GM18517 (cell line): Measurements from ENCODE around the gene NUDT12.

Experiments
- ATAC-seq: cut with Tn5 transposase; IDR thresholded peaks from one replicate; pipeline ENCODE4 v1.9.1; 2021; ENCODE audit warnings: mild to moderate bottlenecking, moderate library complexity; ENCODE audit not compliant: unreplicated experiment

NUDT12 gene

DNA sequence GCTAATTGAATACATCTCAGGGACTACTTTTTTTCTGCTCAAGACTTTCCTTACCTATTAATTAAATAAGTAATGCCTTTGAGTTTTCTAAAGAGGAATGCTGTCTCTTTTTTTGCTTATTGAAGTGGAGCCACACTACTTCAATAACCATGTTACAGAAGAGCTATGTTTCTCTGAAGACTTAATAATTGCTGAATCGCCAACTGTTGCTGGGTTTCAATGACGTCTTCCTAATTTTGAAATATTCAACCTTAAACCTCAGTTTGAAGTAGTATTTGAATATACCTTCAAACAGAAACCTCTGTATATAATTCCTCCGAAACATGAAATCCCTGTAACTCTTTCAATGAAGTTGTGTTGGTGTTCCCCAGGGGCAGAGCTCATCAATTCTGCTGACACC is 21.0 kb downstream of the NUDT12 start:
- no peak for ATAC-seq

DNA sequence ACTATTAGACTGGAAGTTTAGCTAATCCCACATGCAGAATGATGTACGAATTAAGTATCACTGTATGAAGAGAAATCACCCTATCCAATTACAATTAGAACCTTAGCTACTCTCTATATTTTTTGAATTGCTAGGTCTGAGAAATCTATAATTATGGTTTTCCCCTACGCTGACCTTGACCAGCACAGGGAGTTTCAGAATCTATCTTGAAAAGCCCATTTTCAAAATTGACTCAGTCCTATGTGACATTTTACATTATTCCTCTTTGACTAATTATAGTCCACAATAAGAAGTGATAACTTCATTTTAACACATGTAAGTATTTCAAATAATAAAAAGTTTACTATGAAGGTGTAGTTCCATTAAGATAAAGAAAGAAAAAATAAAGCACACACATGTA is 21.5 kb downstream of the NUDT12 start:
- no peak for ATAC-seq

DNA sequence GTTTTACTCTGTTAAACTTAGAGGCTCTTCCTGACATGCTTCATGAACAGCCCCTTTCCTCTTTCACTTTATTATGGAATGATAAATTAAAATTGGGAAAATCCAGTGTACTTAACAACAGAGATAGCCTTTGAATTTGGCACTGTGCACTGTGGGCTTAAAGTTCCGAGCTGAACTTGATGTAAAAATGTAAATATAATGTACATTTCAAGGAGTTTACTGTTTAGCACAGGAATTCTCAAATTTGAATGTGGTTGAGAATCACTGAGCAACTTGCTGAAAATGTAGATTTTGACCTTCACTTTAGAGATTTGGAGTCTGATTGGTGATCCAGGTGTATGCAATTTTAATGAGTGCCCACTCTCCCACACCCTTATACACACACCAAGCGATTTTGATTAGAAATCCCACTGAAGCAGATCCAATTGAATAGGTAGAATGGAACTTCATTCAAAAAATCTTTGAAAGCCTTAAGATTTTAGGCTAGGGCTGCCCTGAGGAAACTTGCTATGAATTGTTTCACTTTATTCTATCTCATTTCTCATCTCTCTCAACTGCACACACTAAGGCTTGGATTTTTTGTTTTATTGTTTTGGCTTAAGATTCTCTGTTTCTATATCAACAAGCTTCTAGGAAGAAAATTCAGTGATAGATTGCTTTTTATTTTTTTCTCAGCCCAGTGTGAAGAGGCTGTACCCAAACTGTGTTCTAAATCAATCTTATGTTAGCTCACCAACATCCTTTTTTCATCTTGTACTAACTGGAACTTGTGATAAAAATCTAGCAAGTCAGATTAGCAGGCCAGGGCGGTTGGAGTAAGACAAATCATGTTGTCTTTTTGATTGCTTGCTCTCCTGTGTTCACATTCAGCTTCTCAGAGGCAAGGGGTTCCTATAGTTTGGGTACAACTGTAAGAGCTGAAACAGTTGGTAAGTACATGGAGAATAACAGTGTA is 22.9 kb downstream of the NUDT12 start:
- ATAC-seq = no peak

DNA sequence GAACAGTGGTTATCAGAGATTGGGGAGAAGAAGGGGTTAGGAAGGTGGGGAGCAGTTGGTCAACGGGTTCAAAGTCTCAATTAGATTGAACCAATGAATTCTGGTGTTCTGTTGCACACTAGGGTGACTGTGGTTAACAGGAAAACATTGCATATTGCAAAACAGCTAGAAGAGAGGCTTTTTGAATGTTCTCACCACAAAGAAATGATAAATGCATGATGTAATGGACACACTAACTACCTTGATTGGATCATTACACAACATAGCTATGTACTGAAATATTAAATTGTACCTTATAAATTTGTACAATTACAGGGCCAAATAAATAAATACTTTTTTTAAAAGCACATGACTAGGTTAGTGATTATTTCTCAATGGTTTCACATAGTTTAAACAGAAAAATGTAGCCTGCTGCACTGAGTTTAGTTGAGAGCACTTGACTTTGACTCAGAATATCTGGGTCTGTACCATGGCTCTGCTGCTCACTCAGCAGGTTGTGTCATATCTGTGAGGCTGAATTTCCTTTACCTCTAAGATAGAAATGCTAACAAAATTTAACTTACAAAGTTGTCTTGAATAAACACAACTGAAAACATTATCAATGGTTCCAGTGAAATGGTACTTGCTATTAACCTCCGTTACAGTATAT is 30.4 kb downstream of the NUDT12 start:
- ATAC-seq = no peak

DNA sequence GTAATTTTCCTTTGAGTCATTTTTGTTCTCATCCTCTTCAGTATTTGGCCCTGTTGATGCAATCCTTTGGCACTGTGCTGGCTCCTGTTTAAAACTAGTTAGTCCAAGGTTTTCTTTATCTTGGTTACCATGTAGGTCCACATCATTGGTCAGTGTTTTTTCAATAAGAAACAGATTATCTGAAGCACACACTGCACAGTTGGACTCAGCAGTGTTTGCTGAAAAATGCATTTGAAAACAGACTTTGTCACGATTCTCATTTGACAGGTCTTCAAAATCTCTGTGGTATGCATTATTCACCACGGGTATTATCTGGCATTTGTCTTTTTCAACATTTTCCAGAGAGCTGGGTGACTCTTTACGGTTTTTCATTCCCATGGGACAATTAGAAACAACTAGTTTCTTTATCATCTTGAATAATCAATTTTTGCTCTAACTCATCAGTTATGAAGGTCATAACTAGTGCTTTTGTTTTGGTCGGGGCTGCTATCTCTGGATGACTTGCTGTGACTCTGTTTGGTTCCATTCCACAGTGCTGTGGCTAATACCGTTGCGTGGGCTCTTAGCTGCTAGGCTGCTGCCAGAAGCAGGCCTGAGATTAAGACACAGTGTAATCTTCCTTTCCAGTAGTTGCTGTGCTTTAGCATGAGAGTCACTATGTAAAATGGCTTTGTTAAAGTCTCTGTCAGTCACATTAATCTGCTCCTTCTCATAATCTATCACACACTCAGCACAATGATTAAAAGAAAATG is 36.2 kb downstream of the NUDT12 start:
- ATAC-seq = no peak

DNA sequence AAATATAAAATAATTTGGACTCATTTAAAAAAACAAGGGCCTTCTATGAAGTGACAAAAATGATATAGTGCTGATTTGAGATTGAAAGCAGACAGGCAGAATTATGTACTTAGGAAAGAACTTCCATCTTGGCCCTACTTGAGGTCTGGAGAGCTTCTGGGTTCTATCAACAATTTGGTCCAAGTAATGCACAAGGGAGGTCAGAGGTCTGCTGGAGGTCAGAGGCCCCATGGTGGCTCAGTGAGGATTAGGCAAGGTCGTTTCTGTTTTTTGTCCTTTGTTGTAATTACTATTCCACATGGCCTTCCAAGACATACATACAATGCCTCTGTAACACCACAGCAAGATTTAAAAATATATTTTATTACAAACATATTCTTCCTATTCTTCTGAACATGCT is 37.2 kb downstream of the NUDT12 start:
- no peak for ATAC-seq

DNA sequence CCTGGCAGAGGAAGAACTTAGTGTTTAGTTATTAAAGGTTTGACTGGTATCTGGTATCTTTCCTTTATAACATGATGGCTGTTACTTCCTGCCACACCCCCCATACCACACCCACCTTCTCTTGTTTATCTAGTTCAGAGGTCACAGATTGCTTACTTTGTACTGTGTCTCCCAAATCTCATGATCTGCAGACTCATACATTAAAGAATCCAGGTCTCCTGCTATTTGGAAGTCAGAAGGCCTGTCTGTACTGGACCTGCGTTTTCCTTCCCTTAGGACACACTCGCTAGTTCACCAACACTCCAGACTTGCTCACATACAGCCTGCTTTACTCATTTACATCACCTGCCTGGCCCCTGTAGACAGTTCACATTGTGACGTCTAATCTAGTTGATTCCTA is 39.3 kb downstream of the NUDT12 start:
- ATAC-seq = no peak

DNA sequence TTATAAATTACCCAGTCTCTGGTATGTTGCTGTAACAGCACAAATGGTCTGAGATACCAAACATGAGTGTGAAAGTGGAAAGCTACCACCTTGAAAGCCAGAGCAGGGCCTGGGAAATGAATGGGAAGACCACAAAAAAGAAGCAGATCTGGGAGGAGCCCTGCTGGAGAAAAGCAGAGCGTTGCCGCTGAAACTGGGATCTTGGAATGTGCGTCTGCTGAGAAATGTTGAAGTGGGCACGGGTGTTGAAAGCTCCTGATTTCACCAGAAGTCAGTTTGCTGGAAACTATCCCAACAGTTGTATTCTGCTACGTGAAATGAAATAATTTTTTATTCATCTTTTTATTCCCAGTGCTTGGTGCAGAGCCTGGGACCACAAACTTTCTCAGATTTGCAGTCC is 40.0 kb downstream of the NUDT12 start:
- no peak for ATAC-seq

DNA sequence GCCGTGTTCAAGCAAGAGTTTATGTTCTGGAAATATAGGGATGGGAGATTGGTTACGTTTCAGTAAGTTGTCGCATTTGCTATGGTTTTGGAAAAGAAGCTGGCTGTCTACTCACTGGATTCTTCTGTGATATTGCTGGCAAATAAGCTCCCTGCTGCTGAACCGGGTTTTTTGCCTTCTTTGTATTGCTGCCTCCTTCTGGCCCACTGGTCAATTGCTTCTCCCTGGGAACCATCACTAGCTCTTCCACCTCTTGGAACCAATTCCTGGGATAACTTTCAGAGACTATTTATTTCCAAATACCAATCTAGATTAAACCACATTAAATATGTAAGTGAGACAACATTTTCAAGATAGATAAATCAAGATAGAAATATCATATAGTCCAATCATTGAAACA is 43.0 kb downstream of the NUDT12 start:
- no peak for ATAC-seq

DNA sequence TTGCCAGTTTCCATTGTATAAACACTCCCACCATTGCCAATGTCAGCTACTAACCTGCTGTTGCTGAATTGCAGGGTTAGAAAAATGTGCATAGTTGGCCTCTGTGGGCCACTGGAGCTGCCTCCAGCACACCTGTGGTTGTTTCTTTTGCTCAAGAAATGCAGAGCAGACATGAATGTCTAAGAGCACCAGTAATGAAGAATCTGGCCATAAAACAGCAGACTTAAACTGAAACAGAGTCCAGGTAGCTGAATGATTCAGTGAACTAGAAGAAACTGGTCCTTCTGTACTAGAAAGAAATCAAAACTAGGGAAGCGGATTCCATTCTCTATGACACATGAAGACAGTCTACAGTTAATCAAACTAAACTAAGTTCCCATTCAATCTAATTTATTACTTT is 48.2 kb downstream of the NUDT12 start:
- ATAC-seq = no peak

DNA sequence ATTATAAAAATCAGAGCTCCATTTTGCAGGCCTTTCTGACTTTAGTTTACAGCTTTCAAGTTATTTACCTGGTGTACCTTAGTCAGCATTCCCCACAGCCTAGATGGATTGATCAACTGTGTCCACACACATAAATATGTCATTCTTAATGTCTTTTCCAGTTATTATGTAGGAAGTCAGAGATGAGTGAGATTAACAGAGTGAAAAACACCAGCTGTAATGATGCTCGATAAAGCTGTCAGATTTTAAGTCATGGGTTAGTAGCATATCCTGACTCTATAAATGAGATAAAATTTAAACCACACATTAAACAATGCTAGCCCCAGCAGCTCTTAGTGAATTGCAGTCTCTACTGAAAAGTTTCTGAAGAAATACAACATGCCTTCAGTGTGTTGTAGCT is 48.9 kb downstream of the NUDT12 start:
- no peak for ATAC-seq

DNA sequence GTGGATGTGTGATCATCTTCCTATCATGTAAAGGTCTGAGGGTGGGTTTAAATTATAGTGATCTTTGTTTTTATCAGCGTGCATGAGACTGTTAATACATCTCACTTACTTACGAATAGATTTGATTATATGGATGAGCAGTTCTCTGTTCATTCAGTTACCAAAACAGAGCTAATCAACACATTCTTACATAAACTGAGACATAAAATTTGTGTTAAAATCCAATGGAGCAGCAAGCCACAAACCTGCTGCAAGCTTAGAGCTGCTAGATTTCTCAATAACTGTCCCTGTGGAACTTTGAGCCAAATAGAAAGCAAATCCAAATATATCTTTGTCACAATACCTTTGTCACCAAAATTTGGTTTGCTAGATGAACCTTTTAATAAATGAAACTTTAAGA is 50.1 kb downstream of the NUDT12 start:
- ATAC-seq = no peak

DNA sequence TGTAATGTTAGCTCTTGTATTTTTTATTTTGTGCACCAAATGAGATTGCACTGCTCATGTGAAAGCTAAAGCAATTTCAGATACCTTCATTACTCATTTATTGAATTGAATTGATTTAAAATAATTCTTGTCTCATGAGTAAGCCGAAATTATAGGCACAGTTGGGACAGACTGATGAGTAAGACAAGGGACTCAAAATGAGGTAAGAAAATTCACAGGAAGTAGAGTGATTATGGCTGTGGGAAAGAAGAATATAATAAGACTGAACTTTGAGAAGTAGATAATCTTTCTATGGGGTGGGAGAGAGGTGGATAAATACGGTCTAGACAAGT is 51.1 kb downstream of the NUDT12 start:
- ATAC-seq = no peak

DNA sequence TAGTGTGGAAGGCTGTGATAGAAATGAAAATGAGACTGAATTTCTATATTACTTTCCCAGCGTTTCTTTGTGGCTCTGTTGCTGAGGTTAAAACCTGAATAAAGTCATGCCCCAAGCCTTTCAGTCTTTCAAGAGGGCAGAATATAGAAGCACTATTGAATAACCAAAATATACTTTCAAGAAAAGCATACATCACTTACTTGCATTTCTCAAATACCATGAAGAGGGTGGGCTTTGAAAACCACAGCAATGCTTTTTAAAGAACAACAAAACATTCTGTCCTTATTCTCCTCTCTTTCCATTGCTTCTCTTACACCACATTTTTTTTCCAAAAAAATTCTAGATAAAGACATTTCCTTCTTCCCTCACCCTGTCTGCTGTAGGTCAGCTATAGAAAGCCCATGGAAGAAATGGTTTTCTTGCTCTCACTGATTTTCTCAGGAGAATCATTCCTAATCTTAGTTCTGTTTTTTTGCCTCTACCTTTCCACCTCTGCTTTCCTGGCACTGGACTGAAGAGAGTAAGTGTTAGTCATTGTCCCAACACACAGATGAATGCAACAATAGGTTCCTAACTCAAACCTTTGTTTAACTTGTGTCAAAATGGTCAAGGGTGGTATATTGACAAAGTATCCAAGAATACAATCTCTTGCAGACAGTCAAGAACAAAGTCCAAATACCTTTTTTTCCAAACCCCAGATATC is 51.6 kb downstream of the NUDT12 start:
- ATAC-seq = no peak

DNA sequence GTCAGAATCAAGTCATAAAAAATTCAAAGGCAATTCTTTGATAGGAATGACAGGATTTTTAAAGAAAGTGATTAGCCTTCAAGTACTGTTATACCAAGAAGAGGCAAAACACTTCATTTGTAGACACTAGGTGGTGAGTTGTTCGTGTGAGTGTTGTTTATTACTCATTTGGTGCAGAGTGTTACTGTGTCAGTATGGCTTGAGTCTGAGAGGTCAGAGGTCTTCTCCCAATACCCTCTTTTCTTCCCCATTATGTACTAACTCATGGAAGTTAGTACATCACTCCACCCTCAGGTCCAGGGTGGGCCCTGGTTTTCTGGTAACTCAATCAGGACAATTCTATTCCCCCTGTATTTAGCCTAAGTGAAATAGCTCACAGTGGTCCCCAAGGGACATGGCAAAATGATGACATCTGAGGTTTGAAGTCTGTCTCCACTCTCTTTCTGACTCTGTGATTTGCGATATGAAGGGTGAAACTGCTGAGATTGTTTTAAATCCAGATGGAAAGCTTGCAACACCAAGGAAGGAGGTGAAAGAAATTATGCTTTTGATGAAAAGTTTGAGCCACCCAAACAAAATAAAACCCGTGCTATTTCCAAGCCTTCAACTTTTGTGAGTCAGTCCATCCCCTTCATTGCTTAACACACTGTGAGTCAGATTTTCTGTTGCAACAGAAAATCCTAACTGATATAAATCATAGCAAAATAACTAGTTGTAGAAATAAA is 56.8 kb downstream of the NUDT12 start:
- no peak for ATAC-seq

DNA sequence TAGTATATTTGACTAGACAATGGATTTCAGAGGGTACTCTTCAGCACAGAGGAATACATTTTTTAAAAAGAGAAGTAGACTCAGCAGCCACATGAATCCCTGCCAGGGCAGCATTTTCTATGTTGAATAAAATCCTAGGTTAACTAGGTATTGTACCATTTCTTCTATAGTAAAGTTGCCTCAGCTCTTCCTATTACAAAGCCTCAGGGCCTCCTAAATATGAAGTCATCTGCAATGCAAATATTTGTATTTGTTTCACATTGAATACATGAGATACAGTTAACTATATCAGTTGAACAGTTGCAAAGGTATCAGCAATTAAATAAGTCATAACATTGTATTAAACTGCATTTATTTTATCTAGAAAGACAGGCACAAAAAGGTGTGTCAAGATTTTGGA is 59.5 kb downstream of the NUDT12 start:
- ATAC-seq = no peak

DNA sequence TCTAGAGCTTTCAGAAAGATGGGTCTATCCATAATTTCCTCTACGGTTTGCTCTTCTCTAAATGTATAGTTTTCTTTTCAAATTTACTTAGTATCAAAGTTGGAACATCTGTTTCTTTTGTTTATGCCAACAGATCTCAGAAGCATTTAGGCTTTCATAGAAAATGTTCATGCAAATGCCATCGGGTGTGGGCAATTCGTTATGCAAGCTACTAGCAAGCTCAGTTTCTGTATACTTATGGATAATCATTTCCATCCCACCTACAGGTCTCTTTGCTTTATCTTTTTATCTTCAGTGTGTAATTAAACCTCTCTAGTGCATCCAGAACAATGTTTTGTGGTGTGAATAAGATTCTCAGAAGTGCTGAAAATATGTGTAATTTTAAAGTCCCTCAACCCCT is 59.9 kb downstream of the NUDT12 start:
- no peak for ATAC-seq
